Measurements from ENCODE around the gene SNED1.

- no peak for TF ChIP-seq CTCF (conservative IDR thresholded peaks at IDR 0.05)
- no peak for TF ChIP-seq EZH2 (IDR thresholded peaks at IDR 0.05; ENCODE audit: low read depth)
These were observed 100.8 kb downstream of the SNED1 start for GRCh38 chr2:241099246-241099645.

Data from PC-9 (cell line).